Activated CD8-positive, alpha-beta T cell treated with anti-CD3 and anti-CD28 coated beads, Interleukin-2, amount 10 ng/mL, durations not matched to agents 7 days and 5 days (primary cell): Measurements from ENCODE around the gene THBS4. TPM values are rescaled to one million over a fixed set of nuclear protein-coding genes. Genes with fewer than 3 reads are reported as not detected.
"Not testable (repeated sequence)": the region's sequence is repeated elsewhere in the genome, so short reads cannot be mapped to it uniquely, and the experiment has no call there.

Experiments
- ATAC-seq: fragments of 150-1000 bp; cut with Tn5 transposase; one replicate; pipeline ENCODE4 v1.10.0; 2021; ENCODE audit warnings: moderate library complexity
- CTCF ChIA-PET: fragments of 350-600 bp; sonication (Branson Sonifier 250); formaldehyde crosslinking; loops from one replicate; lab custom pipeline; 2021; ENCODE audit warnings: antibody characterized with exemption; lab: Charles Lee
- POLR2A ChIA-PET: fragments of 350-600 bp; sonication (Branson Sonifier 250); formaldehyde crosslinking; loops from one replicate; lab custom pipeline; 2021; ENCODE audit warnings: antibody characterized with exemption; lab: Charles Lee
- DNase-seq: peaks from one replicate; pipeline ENCODE4 v3.0.0-alpha.2; 2020
- H3K27ac Mint-ChIP-seq: one replicate; pipeline ENCODE4 v1.8.0; 2021; ENCODE audit warnings: mild to moderate bottlenecking, mixed read lengths
- H3K27me3 Mint-ChIP-seq: one replicate; pipeline ENCODE4 v1.8.0; 2021; ENCODE audit warnings: low read depth, mixed read lengths
- H3K36me3 Mint-ChIP-seq: one replicate; pipeline ENCODE4 v1.8.0; 2021; ENCODE audit warnings: low read depth, mixed read lengths
- H3K4me1 Mint-ChIP-seq: one replicate; pipeline ENCODE4 v1.8.0; 2021; ENCODE audit warnings: low read depth, mixed read lengths
- H3K4me3 Mint-ChIP-seq: one replicate; pipeline ENCODE4 v1.8.0; 2021; ENCODE audit warnings: mild to moderate bottlenecking, mixed read lengths
- H3K9me3 Mint-ChIP-seq: one replicate; pipeline ENCODE4 v1.8.0; 2022; ENCODE audit warnings: mixed read lengths; ENCODE audit not compliant: insufficient read depth
- total RNA-seq, 2 experiments: library from RNA; stranded (reverse); gene quantifications; one replicate each; pipeline ENCODE4 v1.2.3, GENCODE V29; 2021

THBS4 gene
- total RNA-seq, 2 experiments from 2014 or later: 0.44 to 1.4 TPM

DNA sequence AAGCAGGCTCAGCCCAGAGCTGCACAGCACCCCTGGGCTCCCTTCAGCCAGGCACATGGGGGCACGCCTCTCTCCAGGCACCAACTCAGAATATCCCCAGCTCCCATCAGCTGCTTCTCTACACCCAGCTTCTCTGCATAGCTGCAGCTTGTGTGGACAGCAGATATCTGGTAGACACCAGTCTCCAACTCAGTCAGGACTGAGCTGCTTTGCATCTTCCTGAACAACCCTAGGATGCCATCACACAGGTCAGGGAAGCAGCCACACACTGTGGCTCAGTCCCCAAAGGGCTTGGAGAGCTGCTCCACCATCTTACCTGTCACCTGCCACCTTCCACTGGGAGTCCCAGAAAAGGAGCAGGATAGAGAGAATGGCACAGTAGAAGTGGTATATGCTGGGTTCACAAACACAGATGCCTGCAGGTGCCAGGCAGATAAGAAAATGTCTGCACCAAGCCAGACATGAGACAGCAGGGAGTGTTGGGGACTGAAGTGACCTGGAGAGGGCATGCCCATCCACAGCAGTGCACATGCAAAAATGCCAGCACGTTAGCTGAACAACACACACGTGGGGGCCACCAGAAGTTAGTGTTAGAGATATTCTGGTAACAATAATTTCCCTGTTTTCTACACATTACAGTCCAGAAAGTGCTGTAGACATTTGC lies 42.0 kb downstream of the THBS4 start:
- H3K9me3 Mint-ChIP-seq: no peaks in the 10 kb centered on the region
- ChIA-PET CTCF (interaction anchor here (1.8 to 2.7 kb wide), 3 partner anchors 13 to 231 kb away, joined by 4 to 10 read pairs (median 9); no protein-coding TSS in a partner anchor), POLR2A (no interaction called here)
- ATAC-seq (no peak), DNase-seq (no peak)
- H3K4me1 Mint-ChIP-seq: no peaks in the 10 kb centered on the region
- no peak overlapping the region for H3K4me3 Mint-ChIP-seq
- H3K36me3 Mint-ChIP-seq: no peaks in the 10 kb centered on the region
- no peak overlapping the region for H3K27ac Mint-ChIP-seq
- H3K27me3 Mint-ChIP-seq: no peaks in the 10 kb centered on the region

GRCh38 chr5:80078921-80079320 lies 43.8 kb downstream of the THBS4 start:
- CTCF ChIA-PET: interaction anchor here (0.6 to 2.7 kb wide), 6 partner anchors 11 to 250 kb away, joined by 3 to 10 read pairs (median 4); no protein-coding TSS in a partner anchor
- no peak for ATAC-seq
- POLR2A ChIA-PET: no interaction called here

GRCh38 chr5:80082281-80082680 lies 47.1 kb downstream of the THBS4 start:
- DNase-seq (no peak), ATAC-seq (no peak)
- CTCF ChIA-PET: no interaction called here
- POLR2A ChIA-PET: no interaction called here
- Mint-ChIP-seq H3K9me3 (no peaks in the 10 kb centered on the region), H3K27ac (no peak overlapping the region), H3K4me3 (no peak overlapping the region), H3K36me3 (no peaks in the 10 kb centered on the region), H3K4me1 (peaks cover 11% of the 10 kb centered on the region), H3K27me3 (no peaks in the 10 kb centered on the region)

More at GRCh38 chr5:80078921-80079320, 43.8 kb downstream of the THBS4 start:
- Mint-ChIP-seq H3K27ac (no peak overlapping the region), H3K4me3 (no peak overlapping the region), H3K9me3 (no peaks in the 10 kb centered on the region), H3K27me3 (no peaks in the 10 kb centered on the region), H3K4me1 (peaks cover 11% of the 10 kb centered on the region), H3K36me3 (no peaks in the 10 kb centered on the region)
- no peak for DNase-seq

GRCh38 chr5:80082731-80083100 lies 47.6 kb downstream of the THBS4 start:
- CTCF ChIA-PET: interaction anchor here (0.6 to 2.8 kb wide), 60 partner anchors 7 to 949 kb away, joined by 3 to 31 read pairs (median 6); no protein-coding TSS in a partner anchor
- DNase-seq: peak; percentile 54
- H3K27ac Mint-ChIP-seq: no peak overlapping the region
- peaks cover 11% of the 10 kb centered on the region for H3K4me1 Mint-ChIP-seq
- H3K4me3 Mint-ChIP-seq: peak overlapping the region; percentile 54
- no peaks in the 10 kb centered on the region for H3K27me3 Mint-ChIP-seq
- H3K9me3 Mint-ChIP-seq: no peaks in the 10 kb centered on the region
- POLR2A ChIA-PET: no interaction called here
- no peaks in the 10 kb centered on the region for H3K36me3 Mint-ChIP-seq
- peak; percentile 56 for ATAC-seq

- ATAC-seq: peak; percentile 83
- Mint-ChIP-seq H3K4me3 (peak overlapping the region; percentile 54), H3K27ac (peak overlapping the region; percentile 40), H3K27me3 (no peaks in the 10 kb centered on the region), H3K36me3 (no peaks in the 10 kb centered on the region), H3K4me1 (peaks cover 11% of the 10 kb centered on the region), H3K9me3 (no peaks in the 10 kb centered on the region)
- POLR2A ChIA-PET: no interaction called here
- CTCF ChIA-PET: interaction anchor here (0.6 to 2.8 kb wide), 79 partner anchors 8 to 950 kb away, joined by 3 to 31 read pairs (median 5); no protein-coding TSS in a partner anchor
- peak; percentile 28 for DNase-seq
These were observed 48.1 kb downstream of the THBS4 start for GRCh38 chr5:80083101-80083890.

- DNase-seq (no peak), ATAC-seq (no peak)
- Mint-ChIP-seq H3K36me3 (no peaks in the 10 kb centered on the region), H3K4me1 (peaks cover 20% of the 10 kb centered on the region), H3K27ac (no peak overlapping the region), H3K9me3 (no peaks in the 10 kb centered on the region), H3K4me3 (no peak overlapping the region), H3K27me3 (no peaks in the 10 kb centered on the region)
- ChIA-PET CTCF (interaction anchor here (0.6 to 2.9 kb wide), 14 partner anchors 10 to 470 kb away, joined by 3 to 36 read pairs (median 7); partner anchors contain the start of gene SERINC5), POLR2A (interaction anchor here (1.1 kb wide), 1 partner anchor 216 kb away, joined by 3 read pairs; no protein-coding TSS in a partner anchor)
These were observed 55.7 kb downstream of the THBS4 start for GRCh38 chr5:80090884-80091166.

DNA sequence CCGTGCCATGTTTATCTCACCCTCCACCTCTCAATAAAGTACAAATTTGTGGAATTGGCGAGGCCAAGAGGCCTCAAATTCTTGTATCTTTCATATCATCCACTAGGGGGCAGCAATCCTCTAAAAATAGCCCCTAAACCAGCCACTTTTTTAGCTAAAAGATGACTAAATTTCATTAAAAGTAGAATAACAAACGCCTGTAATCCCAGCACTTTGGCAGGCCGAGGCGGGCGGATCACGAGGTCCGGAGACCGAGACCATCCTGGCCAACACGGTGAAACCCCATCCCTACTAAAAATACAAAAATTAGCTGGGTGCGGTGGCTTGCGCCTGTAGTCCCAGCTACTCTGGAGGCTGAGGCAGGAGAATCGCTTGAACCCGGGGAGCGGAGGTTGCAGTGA lies 56.6 kb downstream of the THBS4 start:
- H3K36me3 Mint-ChIP-seq, H3K27me3 Mint-ChIP-seq, H3K4me3 Mint-ChIP-seq, H3K9me3 Mint-ChIP-seq: not testable (repeated sequence)
- ChIA-PET CTCF (interaction anchor here (0.8 to 2.9 kb wide), 63 partner anchors 8 to 581 kb away, joined by 3 to 67 read pairs (median 5); partner anchors contain the start of gene SERINC5), POLR2A (interaction anchor here (0.6 to 1.0 kb wide), 2 partner anchors 34 to 215 kb away, joined by 3 read pairs; no protein-coding TSS in a partner anchor)
- H3K27ac Mint-ChIP-seq: peak overlapping the region; percentile 35
- peaks cover 22% of the 10 kb centered on the region for H3K4me1 Mint-ChIP-seq
- peak; percentile 77 for ATAC-seq
- peak; percentile 57 for DNase-seq

GRCh38 chr5:80092486-80093107 lies 57.4 kb downstream of the THBS4 start:
- Mint-ChIP-seq H3K27me3 (no peaks in the 10 kb centered on the region), H3K27ac (peak overlapping the region; percentile 84), H3K4me1 (peaks cover 24% of the 10 kb centered on the region), H3K36me3 (peaks cover 3% of the 10 kb centered on the region), H3K9me3 (no peaks in the 10 kb centered on the region), H3K4me3 (peak overlapping the region; percentile 43)
- POLR2A ChIA-PET: no interaction called here
- no peak for DNase-seq
- CTCF ChIA-PET: interaction anchor here (0.8 to 2.9 kb wide), 54 partner anchors 8 to 580 kb away, joined by 3 to 67 read pairs (median 5); partner anchors contain the start of gene SERINC5
- peak; percentile 42 for ATAC-seq

DNA sequence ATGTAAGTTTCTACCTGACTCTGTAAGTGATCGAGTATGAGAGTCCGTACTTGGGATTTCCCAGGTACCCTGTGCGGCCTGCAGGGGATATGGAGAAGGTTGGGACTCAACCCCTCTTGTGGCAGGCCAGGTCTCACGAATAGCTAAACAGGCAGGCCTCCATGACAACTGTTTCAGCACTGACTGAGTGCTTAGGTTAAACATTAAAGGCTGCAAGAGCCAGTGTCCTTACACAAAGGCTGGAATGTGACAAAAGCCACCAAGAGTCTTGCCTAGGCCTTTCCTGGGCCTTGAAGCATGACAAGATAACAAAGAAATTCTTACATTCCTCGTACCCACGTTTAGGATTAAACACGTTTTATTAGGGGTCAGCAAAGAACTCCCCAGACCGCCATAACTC lies 58.6 kb downstream of the THBS4 start:
- ChIA-PET CTCF (interaction anchor here (1.2 to 1.7 kb wide), 5 partner anchors 10 to 214 kb away, joined by 3 to 6 read pairs (median 3); no protein-coding TSS in a partner anchor), POLR2A (no interaction called here)
- H3K27ac Mint-ChIP-seq: no peak overlapping the region
- peaks cover 24% of the 10 kb centered on the region for H3K4me1 Mint-ChIP-seq
- ATAC-seq: no peak
- no peaks in the 10 kb centered on the region for H3K27me3 Mint-ChIP-seq
- DNase-seq: no peak
- no peak overlapping the region for H3K4me3 Mint-ChIP-seq
- no peaks in the 10 kb centered on the region for H3K9me3 Mint-ChIP-seq
- H3K36me3 Mint-ChIP-seq: peaks cover 3% of the 10 kb centered on the region

DNA sequence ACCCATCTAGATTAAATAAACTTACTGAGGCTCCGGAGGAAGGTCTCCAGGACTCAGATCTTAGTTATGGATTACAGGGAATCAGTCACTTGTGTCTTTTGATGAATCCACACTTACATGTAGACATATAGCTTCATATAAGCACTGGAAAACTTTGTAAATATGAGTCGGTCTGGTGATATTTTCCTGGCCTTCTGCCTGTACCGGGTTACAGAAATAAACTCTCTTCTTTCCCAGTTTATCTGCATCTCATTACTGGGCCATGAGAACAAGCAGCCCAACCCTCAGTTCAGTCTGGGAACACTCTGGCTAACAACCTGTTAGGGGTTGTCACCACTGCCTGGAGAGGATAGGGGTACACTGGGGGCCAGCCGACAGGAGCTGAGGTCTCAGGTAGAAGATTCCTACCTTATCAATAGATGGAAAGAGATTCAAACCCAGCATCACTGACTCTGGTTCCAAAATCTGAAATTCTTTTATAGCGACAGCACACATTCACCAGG lies 59.1 kb downstream of the THBS4 start:
- Mint-ChIP-seq H3K27me3 (no peaks in the 10 kb centered on the region), H3K27ac (no peak overlapping the region), H3K4me3 (no peak overlapping the region), H3K4me1 (peaks cover 24% of the 10 kb centered on the region), H3K9me3 (no peaks in the 10 kb centered on the region), H3K36me3 (peaks cover 3% of the 10 kb centered on the region)
- no peak for ATAC-seq
- no peak for DNase-seq
- ChIA-PET CTCF (interaction anchor here (1.2 to 3.9 kb wide), 6 partner anchors 10 to 213 kb away, joined by 3 to 23 read pairs (median 4); no protein-coding TSS in a partner anchor), POLR2A (no interaction called here)

DNA sequence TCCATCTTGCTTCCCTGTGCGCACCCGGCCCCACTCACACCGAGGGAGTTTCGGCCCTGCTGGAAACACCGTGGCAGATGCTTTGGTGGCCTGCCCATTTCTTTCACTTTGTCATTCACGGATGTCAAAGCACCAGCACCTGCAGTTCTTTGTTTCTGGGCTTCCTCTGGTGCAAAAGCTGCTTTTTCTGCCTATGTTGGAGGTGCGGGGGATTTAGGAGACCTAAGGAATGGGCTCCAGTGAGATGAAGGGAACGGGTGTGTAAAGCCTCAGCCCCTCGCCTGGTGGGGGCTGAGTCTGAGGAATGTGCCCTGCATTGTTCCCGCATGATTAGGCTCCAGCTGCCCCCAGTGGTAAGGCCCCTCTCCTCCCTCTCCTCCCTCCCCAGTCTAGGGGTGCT lies 62.3 kb downstream of the THBS4 start:
- Mint-ChIP-seq H3K36me3 (peaks cover 3% of the 10 kb centered on the region), H3K9me3 (no peaks in the 10 kb centered on the region), H3K27me3 (no peaks in the 10 kb centered on the region), H3K4me1 (peaks cover 31% of the 10 kb centered on the region), H3K27ac (peak overlapping the region; percentile 53), H3K4me3 (no peak overlapping the region)
- ATAC-seq (no peak), DNase-seq (no peak)
- ChIA-PET POLR2A (interaction anchor here (1.1 kb wide), 1 partner anchor 22 kb away, joined by 4 read pairs; no protein-coding TSS in a partner anchor), CTCF (interaction anchor here (1.0 to 3.9 kb wide), 6 partner anchors 14 to 574 kb away, joined by 5 to 23 read pairs (median 6); no protein-coding TSS in a partner anchor)
